Loucy (cell line): ENCODE measurements around the gene SLC6A13.
A peak's percentile ranks its signal among the peaks of the same experiment; 100 is the strongest.

Experiments used
- H2AFZ ChIP-seq: fragments of 200-600 bp; sonication (generic); 2 replicates; pipeline ENCODE4 v1.6.0; 2016; ENCODE audit warnings: antibody characterized with exemption, mild to moderate bottlenecking, low read length, moderate library complexity
- H3F3A ChIP-seq: fragments of 200-600 bp; 2 replicates; pipeline ENCODE4 v1.6.0; 2016; ENCODE audit warnings: antibody characterized with exemption, low read depth, mild to moderate bottlenecking
- H3K27me3 ChIP-seq: fragments of 200-600 bp; sonication (generic); 2 replicates; pipeline ENCODE4 v1.6.1; 2014; ENCODE audit warnings: low read length, mild to moderate bottlenecking; ENCODE audit not compliant: insufficient read depth, poor library complexity, severe bottlenecking
- H3K36me3 ChIP-seq: fragments of 200-600 bp; sonication (generic); 2 replicates; pipeline ENCODE4 v1.6.1; 2016; ENCODE audit warnings: low read length; ENCODE audit not compliant: insufficient read depth
- H3K4me1 ChIP-seq: fragments of 200-600 bp; sonication (generic); 2 replicates; pipeline ENCODE4 v1.5.1; 2014; ENCODE audit warnings: low read length, mild to moderate bottlenecking; ENCODE audit not compliant: insufficient read depth, poor library complexity, severe bottlenecking
- H3K4me2 ChIP-seq: fragments of 200-600 bp; sonication (generic); 2 replicates; pipeline ENCODE4 v1.6.0; 2014; ENCODE audit warnings: antibody characterized with exemption, low read length, low read depth, mild to moderate bottlenecking; ENCODE audit not compliant: poor library complexity, severe bottlenecking
- H3K4me3 ChIP-seq: fragments of 200-600 bp; sonication (generic); 2 replicates; pipeline ENCODE4 v1.5.1; 2014; ENCODE audit warnings: low read length, mild to moderate bottlenecking, mixed read lengths; ENCODE audit not compliant: poor library complexity, severe bottlenecking
- H3K79me2 ChIP-seq: fragments of 200-600 bp; sonication (generic); 2 replicates; pipeline ENCODE4 v1.6.1; 2014; ENCODE audit warnings: low read length; ENCODE audit not compliant: insufficient read depth
- H3K9ac ChIP-seq: fragments of 200-600 bp; sonication (generic); 2 replicates; pipeline ENCODE4 v1.6.0; 2014; ENCODE audit warnings: mild to moderate bottlenecking, low read depth, low read length, moderate library complexity; ENCODE audit not compliant: poor library complexity, severe bottlenecking
- H3K9me2 ChIP-seq: fragments of 200-600 bp; sonication (generic); replicated peaks from 2 replicates; pipeline ENCODE4 v1.6.1; 2016; ENCODE audit warnings: low read depth, low read length, mixed read lengths
- H3K9me3 ChIP-seq: fragments of 200-600 bp; sonication (generic); 2 replicates; pipeline ENCODE4 v1.6.1; 2014; ENCODE audit warnings: mild to moderate bottlenecking, antibody characterized with exemption, low read length, low read depth; ENCODE audit not compliant: insufficient read depth
- H4K20me1 ChIP-seq: fragments of 200-600 bp; sonication (generic); 2 replicates; pipeline ENCODE4 v1.6.0; 2014; ENCODE audit warnings: antibody characterized with exemption, low read length, mild to moderate bottlenecking; ENCODE audit not compliant: insufficient read depth, poor library complexity, severe bottlenecking
- CTCF ChIP-seq: fragments of 200-600 bp; sonication (generic); conservative IDR thresholded peaks from 2 replicates; pipeline ENCODE4 v1.5.1; 2014; ENCODE audit warnings: mild to moderate bottlenecking, antibody characterized with exemption, low read length
- EZH2phosphoT487 ChIP-seq: fragments of 200-600 bp; IDR thresholded peaks from 2 replicates; pipeline ENCODE4 v1.6.1; 2018; ENCODE audit warnings: antibody characterized with exemption, mild to moderate bottlenecking, moderate library complexity, borderline replicate concordance

The SLC6A13 gene

GRCh38 chr12:264269-264668 is 1.6 kb upstream of the SLC6A13 start:
- H2AFZ ChIP-seq: no peak overlapping the region
- H3K36me3 ChIP-seq: no peaks in the 10 kb centered on the region
- peaks cover 75% of the 10 kb centered on the region for H3K4me1 ChIP-seq
- no peaks in the 10 kb centered on the region for H3K9me3 ChIP-seq
- H3F3A ChIP-seq: peaks cover 24% of the 10 kb centered on the region
- peak overlapping the region; percentile 67 for H3K4me2 ChIP-seq
- no peaks in the 10 kb centered on the region for H3K9me2 ChIP-seq
- no peaks in the 10 kb centered on the region for H3K27me3 ChIP-seq
- no peaks in the 10 kb centered on the region for H4K20me1 ChIP-seq
- H3K9ac ChIP-seq: peak overlapping the region; percentile 42
- H3K4me3 ChIP-seq: peak overlapping the region; percentile 37
- TF ChIP-seq EZH2phosphoT487: no peak
- TF ChIP-seq CTCF: no peak
- peaks cover 3% of the 10 kb centered on the region; the same call in 1 of the 2 replicates for H3K79me2 ChIP-seq

- Histone ChIP-seq H4K20me1 (no peaks in the 10 kb centered on the region), H3K9me3 (no peaks in the 10 kb centered on the region), H2AFZ (no peak overlapping the region), H3K79me2 (peaks cover 3% of the 10 kb centered on the region; the same call in 1 of the 2 replicates), H3K4me2 (no peak overlapping the region), H3K4me3 (no peak overlapping the region), H3K9ac (no peak overlapping the region), H3F3A (peaks cover 25% of the 10 kb centered on the region), H3K36me3 (no peaks in the 10 kb centered on the region), H3K9me2 (no peaks in the 10 kb centered on the region), H3K27me3 (no peaks in the 10 kb centered on the region), H3K4me1 (peaks cover 79% of the 10 kb centered on the region)
- TF ChIP-seq CTCF (no peak), EZH2phosphoT487 (no peak)
Measured at GRCh38 chr12:263574-263973, 938 bp upstream of the SLC6A13 start.

- H3K9me2 ChIP-seq: no peaks in the 10 kb centered on the region
- peaks cover 94% of the 10 kb centered on the region for H3K4me1 ChIP-seq
- no peak for TF ChIP-seq EZH2phosphoT487
- TF ChIP-seq CTCF: no peak
- H4K20me1 ChIP-seq: no peaks in the 10 kb centered on the region
- peaks cover 3% of the 10 kb centered on the region; the same call in 1 of the 2 replicates for H3K79me2 ChIP-seq
- H3K9me3 ChIP-seq: no peaks in the 10 kb centered on the region
- H3K36me3 ChIP-seq: no peaks in the 10 kb centered on the region
- H3K9ac ChIP-seq: peak overlapping the region; percentile 71
- H2AFZ ChIP-seq: no peak overlapping the region
- H3K4me2 ChIP-seq: peak overlapping the region; percentile 71
- H3F3A ChIP-seq: peaks cover 27% of the 10 kb centered on the region
- H3K27me3 ChIP-seq: no peaks in the 10 kb centered on the region
- peak overlapping the region; percentile 60 for H3K4me3 ChIP-seq
Measured at GRCh38 chr12:262113-262512, 523 bp downstream of the SLC6A13 start.
